ENCODE data around the gene RNF41.
A peak's percentile ranks its signal among the peaks of the same experiment; 100 is the strongest.
"Not testable (repeated sequence)": the region's sequence is repeated elsewhere in the genome, so short reads cannot be mapped to it uniquely, and the experiment has no call there.

Gene RNF41

GRCh38 chr12:56213878-56214277 lies 7.8 kb downstream of the RNF41 start:
- no peak for DNase-seq (ENCODE audit: insufficient read length, low spot score)
- FAIRE-seq: no peak
- no peak for TF ChIP-seq POLR2A (IDR thresholded peaks at IDR 0.05; ENCODE audit: low read depth, low read length)

DNA sequence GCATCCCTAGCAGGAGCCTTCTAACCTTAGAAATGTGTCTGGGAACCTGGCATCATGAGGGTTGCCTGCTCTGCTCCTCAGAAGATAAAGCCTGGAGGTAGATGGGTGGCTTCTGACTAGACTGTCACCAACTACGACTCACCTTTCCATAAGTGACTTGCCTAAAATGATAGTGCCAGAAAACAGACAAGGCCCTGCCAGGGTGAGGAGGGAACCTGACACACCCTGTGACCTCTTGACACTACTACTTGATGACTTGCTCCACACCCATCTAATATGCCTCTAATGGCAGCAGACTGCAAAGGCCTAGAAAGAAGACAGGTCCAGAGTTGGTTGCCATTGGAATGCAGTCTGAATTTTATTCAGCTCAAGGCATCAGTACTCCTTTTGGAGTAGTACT lies 9.4 kb downstream of the RNF41 start:
- FAIRE-seq (no peak), DNase-seq (ENCODE audit: insufficient read length, low spot score) (no peak)
- no peak for TF ChIP-seq POLR2A (IDR thresholded peaks at IDR 0.05; ENCODE audit: low read depth, low read length)

DNA sequence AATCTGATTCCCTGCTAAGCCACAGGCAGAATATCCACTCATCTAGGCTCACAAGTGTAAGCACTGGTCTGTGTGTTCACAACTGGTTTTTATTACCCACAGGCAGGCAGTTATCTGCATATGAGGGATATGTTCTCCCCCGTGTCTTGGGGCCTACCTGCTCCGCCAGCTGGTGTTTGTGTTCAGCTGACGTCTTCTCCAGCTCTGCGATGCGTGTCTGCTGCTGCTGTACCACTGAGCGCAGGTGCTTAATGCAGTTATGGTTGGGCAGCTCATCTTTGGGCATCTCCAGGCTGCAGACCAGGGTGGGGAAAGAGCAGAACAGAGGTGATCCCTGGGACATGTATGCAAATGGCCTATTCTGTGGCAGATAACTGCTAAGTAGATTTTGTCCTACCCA lies 13.7 kb downstream of the RNF41 start:
- DNase-seq (ENCODE audit: insufficient read length, low spot score): no peak
- no peak for FAIRE-seq
- TF ChIP-seq POLR2A (IDR thresholded peaks at IDR 0.05; ENCODE audit: low read depth, low read length): no peak

GRCh38 chr12:56206452-56207166 lies 15.1 kb downstream of the RNF41 start:
- DNase-seq (ENCODE audit: insufficient read length, low spot score) (no peak), FAIRE-seq (no peak)
- no peak for TF ChIP-seq POLR2A (IDR thresholded peaks at IDR 0.05; ENCODE audit: low read depth, low read length)

DNA sequence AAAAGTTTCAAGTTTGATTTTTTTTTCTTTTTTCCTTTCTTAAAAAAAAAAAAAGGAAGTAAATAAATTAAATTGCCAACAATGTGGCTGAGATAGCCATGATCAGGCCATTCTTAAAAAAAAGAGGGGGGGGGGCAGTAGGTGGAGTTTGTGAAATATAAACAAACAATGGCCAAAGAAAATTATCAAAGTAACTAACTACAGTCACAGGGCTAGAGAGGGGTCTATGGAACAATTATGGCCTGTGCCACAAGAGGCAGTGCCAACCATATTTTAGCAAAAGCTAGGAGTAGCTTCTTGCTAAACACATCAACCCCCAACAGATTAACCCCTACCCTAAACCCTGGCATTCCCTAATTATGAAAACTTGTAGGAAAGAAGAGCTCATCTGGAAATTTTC lies 16.3 kb downstream of the RNF41 start:
- FAIRE-seq: no peak
- DNase-seq (ENCODE audit: insufficient read length, low spot score): no peak
- no peak for TF ChIP-seq POLR2A (IDR thresholded peaks at IDR 0.05; ENCODE audit: low read depth, low read length)

DNA sequence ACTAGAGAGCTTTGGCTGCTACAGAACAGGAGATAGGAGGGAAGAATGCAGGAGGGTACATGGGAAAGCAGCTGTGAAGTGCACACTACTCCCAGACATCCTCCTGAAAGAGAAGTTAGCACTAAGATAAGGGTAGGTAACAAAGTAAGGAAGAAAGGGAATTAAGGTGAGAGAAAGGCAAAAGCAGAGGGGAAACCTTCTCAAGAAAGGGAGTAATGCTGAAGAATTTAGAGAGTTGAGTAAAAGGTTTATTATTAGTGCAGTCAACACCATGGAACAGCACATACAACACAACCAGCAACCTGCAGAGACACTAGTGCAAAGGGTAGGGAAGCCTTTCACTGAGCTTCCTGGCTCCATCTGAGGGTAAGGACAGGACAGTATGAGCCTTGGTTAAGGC lies 17.4 kb downstream of the RNF41 start:
- FAIRE-seq: no peak

GRCh38 chr12:56202838-56203237 lies 18.9 kb downstream of the RNF41 start:
- FAIRE-seq: no peak
- no peak for TF ChIP-seq POLR2A (IDR thresholded peaks at IDR 0.05; ENCODE audit: low read depth, low read length)
- DNase-seq (ENCODE audit: insufficient read length, low spot score): no peak

More for the DNA sequence above, 17.4 kb downstream of the RNF41 start:
- no peak for TF ChIP-seq POLR2A (IDR thresholded peaks at IDR 0.05; ENCODE audit: low read depth, low read length)
- no peak for DNase-seq (ENCODE audit: insufficient read length, low spot score)

- TF ChIP-seq POLR2A (IDR thresholded peaks at IDR 0.05; ENCODE audit: low read depth, low read length): no peak
- FAIRE-seq (no peak), DNase-seq (ENCODE audit: insufficient read length, low spot score) (no peak)
Observed at GRCh38 chr12:56202366-56202765, 19.4 kb downstream of the RNF41 start.

DNA sequence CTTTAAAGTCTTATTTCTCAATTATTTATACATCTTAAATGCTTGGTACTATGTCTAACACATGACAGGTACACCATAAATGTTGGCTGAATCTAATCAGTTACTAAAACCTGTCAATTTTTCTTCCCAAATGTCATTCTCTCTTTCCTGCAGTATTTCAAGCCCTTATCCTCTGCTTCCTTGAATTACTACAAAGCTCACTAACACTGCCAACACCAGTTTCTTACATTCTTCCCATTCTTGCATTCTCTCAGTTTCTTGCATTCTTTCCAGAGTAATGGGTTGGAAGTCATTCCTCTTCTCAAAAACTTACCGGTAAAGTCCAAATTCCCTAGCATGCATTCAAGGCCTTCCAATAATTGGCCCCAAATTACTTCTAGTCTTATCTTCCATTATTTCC lies 22.9 kb downstream of the RNF41 start:
- DNase-seq (ENCODE audit: insufficient read length, low spot score) (no peak), FAIRE-seq (no peak)
- no peak for TF ChIP-seq POLR2A (IDR thresholded peaks at IDR 0.05; ENCODE audit: low read depth, low read length)

DNA sequence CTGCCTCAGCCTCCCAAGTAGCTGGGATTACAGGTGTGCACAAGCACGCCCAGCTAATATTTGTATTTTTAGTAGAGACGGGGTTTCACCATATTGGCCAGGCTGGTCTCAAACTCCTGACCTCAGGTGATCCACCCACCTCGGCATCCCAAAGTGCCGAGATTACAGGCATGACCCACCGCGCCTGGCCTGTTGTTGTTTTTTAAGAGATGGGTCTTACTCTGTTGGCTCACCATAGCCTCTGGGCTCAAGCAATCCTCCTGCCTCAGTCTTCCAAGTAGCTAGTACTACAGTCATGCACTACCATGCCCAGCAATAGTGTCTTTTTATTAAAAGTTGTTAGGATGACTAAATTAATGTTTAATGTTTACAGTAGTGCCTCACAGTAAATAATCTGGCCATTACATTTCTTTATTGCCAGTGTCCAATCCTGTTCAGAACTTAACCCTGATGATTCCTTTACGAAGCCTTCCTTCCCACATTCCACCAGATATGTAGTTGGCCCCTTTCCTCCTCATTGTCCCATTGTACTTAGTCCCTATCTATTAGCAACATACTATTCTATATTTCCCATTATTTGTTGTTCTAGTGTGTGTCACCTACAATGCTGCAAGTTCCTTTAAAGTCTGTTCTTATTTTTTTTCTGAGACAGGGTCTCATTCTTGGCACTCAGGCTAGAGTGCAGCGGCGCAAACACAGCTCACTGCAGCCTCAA lies 23.6 kb downstream of the RNF41 start:
- no peak for TF ChIP-seq POLR2A (IDR thresholded peaks at IDR 0.05; ENCODE audit: low read depth, low read length)
- DNase-seq (ENCODE audit: insufficient read length, low spot score): no peak
- FAIRE-seq: no peak

- not testable (repeated sequence) for FAIRE-seq; DNase-seq (ENCODE audit: insufficient read length, low spot score)
Observed at GRCh38 chr12:56196818-56197550, 24.7 kb downstream of the RNF41 start.

GRCh38 chr12:56193025-56193578 lies 28.6 kb downstream of the RNF41 start:
- peak; percentile 57 for DNase-seq (ENCODE audit: insufficient read length, low spot score)
- no peak for FAIRE-seq
- no peak for TF ChIP-seq POLR2A (IDR thresholded peaks at IDR 0.05; ENCODE audit: low read depth, low read length)

DNA sequence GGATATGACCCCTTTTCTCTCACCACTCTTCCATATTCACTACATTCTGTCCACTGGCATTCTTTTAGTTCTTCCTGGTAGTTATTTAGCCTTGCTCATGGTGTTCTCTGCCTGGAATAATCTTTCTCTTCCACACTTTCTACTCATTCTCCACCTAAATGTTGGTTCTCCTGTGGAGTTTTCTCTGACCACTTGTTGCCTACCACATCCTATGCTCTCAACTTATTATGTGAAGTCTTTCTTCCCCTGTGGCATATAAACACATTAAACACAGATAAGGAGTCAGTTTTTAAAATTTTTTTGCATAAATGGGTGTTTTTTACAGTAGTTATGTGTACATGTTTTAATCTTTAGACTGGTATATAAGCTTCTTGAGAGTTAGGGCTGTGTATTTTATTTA lies 29.1 kb downstream of the RNF41 start:
- DNase-seq (ENCODE audit: insufficient read length, low spot score) (no peak), FAIRE-seq (no peak)
- no peak for TF ChIP-seq POLR2A (IDR thresholded peaks at IDR 0.05; ENCODE audit: low read depth, low read length)

DNA sequence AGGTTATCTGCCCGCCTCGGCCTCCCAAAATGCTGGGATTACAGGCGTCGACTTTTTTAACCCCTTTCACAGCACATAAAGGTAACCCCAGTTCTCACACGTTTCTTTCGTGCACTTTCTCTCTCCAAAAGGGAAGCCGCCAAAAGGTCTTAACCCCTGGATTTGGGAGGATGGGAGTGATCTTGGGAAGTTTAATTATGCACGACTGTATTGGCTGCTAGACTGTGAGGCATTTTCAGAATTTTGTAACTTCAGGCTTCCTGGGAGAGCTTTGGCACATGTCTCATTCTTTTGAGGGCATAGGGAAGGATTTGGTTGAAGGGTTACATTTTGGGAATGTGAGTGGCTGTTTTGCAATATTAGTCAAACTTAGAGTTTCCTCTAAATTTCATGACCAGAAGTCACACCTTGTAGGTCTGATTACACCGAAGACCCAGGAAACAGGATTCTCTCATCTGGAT lies 31.0 kb downstream of the RNF41 start:
- TF ChIP-seq POLR2A (IDR thresholded peaks at IDR 0.05; ENCODE audit: low read depth, low read length): no peak
- DNase-seq (ENCODE audit: insufficient read length, low spot score) (no peak), FAIRE-seq (no peak)
